Large intestine (tissue), 3 donors: ENCODE results near the gene DBI. TPM values are rescaled to one million over a fixed set of nuclear protein-coding genes. Genes with fewer than 3 reads are reported as not detected.
A peak's percentile ranks its signal among the peaks of the same experiment; 100 is the strongest.

Experiments used
- DNase-seq, 2 donors: peaks; one replicate each; pipeline versions ENCODE4 v3.0.0 to v3.0.0-alpha.2; 2013
- H3K27ac ChIP-seq: one replicate; pipeline ENCODE4 v1.5.1; 2013; ENCODE audit warnings: low read length
- H3K27me3 ChIP-seq: 2 replicates; pipeline ENCODE4 v1.6.1; 2013; ENCODE audit warnings: low read length; ENCODE audit not compliant: control insufficient read depth, insufficient read depth
- H3K36me3 ChIP-seq: 2 replicates; pipeline ENCODE4 v1.6.1; 2013; ENCODE audit warnings: low read length; ENCODE audit not compliant: control insufficient read depth, insufficient read depth
- H3K4me1 ChIP-seq: one replicate; pipeline ENCODE4 v1.6.1; 2013; ENCODE audit warnings: low read length; ENCODE audit not compliant: control insufficient read depth, insufficient read depth
- H3K4me3 ChIP-seq: one replicate; pipeline ENCODE4 v1.5.1; 2013; ENCODE audit warnings: low read length
- H3K9me3 ChIP-seq: one replicate; pipeline ENCODE4 v1.6.1; 2013; ENCODE audit warnings: mild to moderate bottlenecking, low read depth, low read length, moderate library complexity; ENCODE audit not compliant: control insufficient read depth
- WGBS: methylation state at CpG from one replicate; pipeline ENCODE4 v1.1.5; 2013; ENCODE audit warnings: low lambda C conversion rate; ENCODE audit not compliant: insufficient coverage; 5-methylcytosine and 5-hydroxymethylcytosine counted together
- polyA plus RNA-seq: library from polyadenylated mRNA; unstranded; fragments of 120-200 nt; gene quantifications from one replicate; pipeline ENCODE4 v1.2.1, GENCODE V29; 2013

DBI gene
- polyA plus RNA-seq, 1 donor = 377 TPM

- H3K4me3 ChIP-seq = no peak overlapping the region
- 100% methylated on average over 1 of the region's 1 CpG for WGBS
- H3K4me1 ChIP-seq = peaks cover 15% of the 10 kb centered on the region
These were observed 48.9 kb downstream of the DBI start for GRCh38 chr2:119415630-119416029.

GRCh38 chr2:119416299-119416923, 49.6 kb downstream of the DBI start:
- Histone ChIP-seq H3K4me3 (no peak overlapping the region), H3K27me3 (no peaks in the 10 kb centered on the region), H3K4me1 (peaks cover 23% of the 10 kb centered on the region), H3K36me3 (no peaks in the 10 kb centered on the region), H3K27ac (no peak overlapping the region), H3K9me3 (peaks cover 18% of the 10 kb centered on the region)
- WGBS = no CpG with 5 or more reads among the region's 4 CpGs
- no peak for DNase-seq

More at GRCh38 chr2:119415630-119416029, 48.9 kb downstream of the DBI start:
- H3K36me3 ChIP-seq = no peaks in the 10 kb centered on the region
- H3K9me3 ChIP-seq = peaks cover 18% of the 10 kb centered on the region
- no peak overlapping the region for H3K27ac ChIP-seq
- H3K27me3 ChIP-seq = no peaks in the 10 kb centered on the region
- no peak for DNase-seq

GRCh38 chr2:119417908-119418307, 51.1 kb downstream of the DBI start:
- peak in 1 of 2 donors; percentile 80 for DNase-seq
- H3K27me3 ChIP-seq = no peaks in the 10 kb centered on the region
- H3K4me3 ChIP-seq = no peak overlapping the region
- 20% methylated on average over 1 of the region's 6 CpGs for WGBS
- H3K36me3 ChIP-seq = no peaks in the 10 kb centered on the region
- H3K4me1 ChIP-seq = peaks cover 38% of the 10 kb centered on the region
- H3K27ac ChIP-seq = peak overlapping the region; percentile 57
- H3K9me3 ChIP-seq = peaks cover 18% of the 10 kb centered on the region

- peaks cover 17% of the 10 kb centered on the region for H3K9me3 ChIP-seq
- H3K4me1 ChIP-seq = peaks cover 49% of the 10 kb centered on the region
- H3K27me3 ChIP-seq = no peaks in the 10 kb centered on the region
- no peak overlapping the region for H3K27ac ChIP-seq
- no peaks in the 10 kb centered on the region for H3K36me3 ChIP-seq
- DNase-seq = no peak
- no peak overlapping the region for H3K4me3 ChIP-seq
- WGBS = 100% methylated on average over 1 of the region's 1 CpG
These were observed 52.3 kb downstream of the DBI start for GRCh38 chr2:119419065-119419464.

- no peaks in the 10 kb centered on the region for H3K27me3 ChIP-seq
- peaks cover 58% of the 10 kb centered on the region for H3K4me1 ChIP-seq
- H3K36me3 ChIP-seq = no peaks in the 10 kb centered on the region
- DNase-seq = peak in 1 of 2 donors; percentile 75
- peaks cover 8% of the 10 kb centered on the region for H3K9me3 ChIP-seq
- H3K4me3 ChIP-seq = no peak overlapping the region
- WGBS = no CpG with 5 or more reads among the region's 1 CpG
- peak overlapping the region; percentile 92 for H3K27ac ChIP-seq
These were observed 53.2 kb downstream of the DBI start for GRCh38 chr2:119419803-119420508.

GRCh38 chr2:119421304-119421703, 54.5 kb downstream of the DBI start:
- Histone ChIP-seq H3K9me3 (peaks cover 7% of the 10 kb centered on the region), H3K4me1 (peaks cover 70% of the 10 kb centered on the region)
- no CpG with 5 or more reads among the region's 1 CpG for WGBS

GRCh38 chr2:119421741-119422140, 55.0 kb downstream of the DBI start:
- H3K4me3 ChIP-seq = no peak overlapping the region
- no peaks in the 10 kb centered on the region for H3K36me3 ChIP-seq
- peaks cover 7% of the 10 kb centered on the region for H3K9me3 ChIP-seq
- H3K4me1 ChIP-seq = peaks cover 74% of the 10 kb centered on the region
- DNase-seq = peak in 1 of 2 donors; percentile 58
- H3K27me3 ChIP-seq = no peaks in the 10 kb centered on the region
- peak overlapping the region; percentile 92 for H3K27ac ChIP-seq

More at GRCh38 chr2:119421304-119421703, 54.5 kb downstream of the DBI start:
- no peak for DNase-seq
- Histone ChIP-seq H3K36me3 (no peaks in the 10 kb centered on the region), H3K27me3 (no peaks in the 10 kb centered on the region), H3K27ac (peak overlapping the region; percentile 92), H3K4me3 (no peak overlapping the region)

Other genes with a start within 250 kb of the DBI start
- 0.18 TPM for gene C1QL2, start 208.2 kb upstream of the DBI start, polyA plus RNA-seq
- 1.4 TPM for gene STEAP3, start 143.1 kb upstream of the DBI start, polyA plus RNA-seq
- gene C2orf76, start 143 bp upstream of the DBI start, polyA plus RNA-seq = 11.9 TPM
- gene TMEM37, start 64.9 kb downstream of the DBI start, polyA plus RNA-seq = 70.7 TPM
- gene SCTR, start 157.5 kb downstream of the DBI start, polyA plus RNA-seq = 62.9 TPM
- gene CFAP221, start 177.5 kb downstream of the DBI start, polyA plus RNA-seq = 28.5 TPM